Body of pancreas (tissue), 4 donors: ENCODE data around the gene ADAMTSL3.

Experiments used
- CTCF ChIP-seq, 7 experiments: fragments of 450-650 bp in 4 of 7; fragments of 200-600 bp in 3 of 7; sonication (generic) in 3 of 7; IDR thresholded peaks; one replicate each; pipeline ENCODE4 v1.5.1; 2016 to 2019; ENCODE audit warnings: antibody characterized with exemption in 7 of 7
- POLR2A ChIP-seq, 3 donors: fragments of 450-650 bp; IDR thresholded peaks; one replicate each; pipeline ENCODE4 v1.6.1; 2016; ENCODE audit warnings: antibody characterized with exemption in 3 of 3, mild to moderate bottlenecking in 2 of 3

DNA sequence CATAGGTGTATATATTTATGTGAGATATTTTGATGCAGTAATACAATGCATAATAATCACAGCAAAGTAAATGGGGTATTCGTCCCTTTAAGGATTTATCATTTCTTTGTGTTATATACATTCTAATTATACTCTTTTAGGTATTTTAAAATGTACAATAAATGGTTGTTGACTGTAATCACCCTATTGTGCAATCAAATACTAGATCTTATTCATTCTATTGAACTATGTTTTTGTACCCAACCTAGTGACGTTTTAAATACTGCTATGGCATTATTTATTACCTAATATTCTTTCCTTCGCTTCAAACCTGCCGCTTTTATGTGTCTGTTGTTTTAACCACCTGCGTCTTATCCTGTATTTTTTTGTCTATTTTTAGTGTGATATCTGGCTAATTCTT is 132.4 kb downstream of the ADAMTSL3 start:
- no peak for TF ChIP-seq CTCF (IDR thresholded peaks at IDR 0.05)
- no peak for TF ChIP-seq POLR2A (IDR thresholded peaks at IDR 0.05)
